HepG2 (cell line): ENCODE data around the gene SH2D3C. TPM values are rescaled to one million over a fixed set of nuclear protein-coding genes. Genes with fewer than 3 reads are reported as not detected.

Source experiments
- ATRX ChIP-seq: sonication (generic); formaldehyde crosslinking; IDR thresholded peaks from 2 replicates; pipeline ENCODE4 v1.4.0; 2020; ENCODE audit warnings: missing genetic modification reagents, borderline replicate concordance
- GATAD2A ChIP-seq: IDR thresholded peaks from 2 replicates; pipeline ENCODE4 v1.6.1; 2016
- GTF3A ChIP-seq: sonication (generic); formaldehyde crosslinking; conservative IDR thresholded peaks from 2 replicates; pipeline ENCODE4 v1.4.0; 2020; ENCODE audit warnings: mild to moderate bottlenecking, missing genetic modification reagents
- JUNB ChIP-seq: sonication (generic); formaldehyde crosslinking; IDR thresholded peaks from 2 replicates; pipeline ENCODE4 v1.8.0; 2022; ENCODE audit warnings: missing genetic modification reagents, mild to moderate bottlenecking, borderline replicate concordance
- NAIF1 ChIP-seq: sonication (generic); formaldehyde crosslinking; IDR thresholded peaks from 2 replicates; pipeline ENCODE4 v1.5.0; 2020; ENCODE audit warnings: mild to moderate bottlenecking, missing genetic modification reagents, borderline replicate concordance
- PAF1 ChIP-seq: IDR thresholded peaks from 2 replicates; pipeline ENCODE4 v1.6.1; 2016; ENCODE audit warnings: missing genetic modification reagents, missing compliant biosample characterization
- PCBP1 ChIP-seq: fragments of 200-400 bp; formaldehyde crosslinking; IDR thresholded peaks from 2 replicates; pipeline ENCODE4 v1.6.1; 2017; ENCODE audit warnings: mild to moderate bottlenecking, low read depth, low read length, borderline replicate concordance
- PHF8 ChIP-seq: sonication (generic); formaldehyde crosslinking; IDR thresholded peaks from 2 replicates; pipeline ENCODE4 v1.5.0; 2020; ENCODE audit warnings: missing genetic modification reagents
- PLSCR1 ChIP-seq: sonication (generic); formaldehyde crosslinking; IDR thresholded peaks from 2 replicates; pipeline ENCODE4 v1.5.0; 2020; ENCODE audit warnings: missing genetic modification reagents, mild to moderate bottlenecking, borderline replicate concordance
- SNAPC2 ChIP-seq: sonication (generic); formaldehyde crosslinking; IDR thresholded peaks from 2 replicates; pipeline ENCODE4 v1.8.1; 2022; ENCODE audit warnings: mild to moderate bottlenecking, missing genetic modification reagents
- ZFP36L1 ChIP-seq: sonication (generic); formaldehyde crosslinking; IDR thresholded peaks from 2 replicates; pipeline ENCODE4 v1.8.0; 2022; ENCODE audit warnings: mild to moderate bottlenecking, missing genetic modification reagents, moderate library complexity
- ZFP41 ChIP-seq: sonication (generic); formaldehyde crosslinking; IDR thresholded peaks from 2 replicates; pipeline ENCODE4 v1.4.0; 2020; ENCODE audit warnings: mild to moderate bottlenecking, missing genetic modification reagents, borderline replicate concordance
- ZNF121 ChIP-seq: sonication (generic); formaldehyde crosslinking; IDR thresholded peaks from 2 replicates; pipeline ENCODE4 v1.5.0; 2020; ENCODE audit warnings: mild to moderate bottlenecking, missing genetic modification reagents
- ZNF205 ChIP-seq: IDR thresholded peaks from 2 replicates; pipeline ENCODE4 v1.6.1; 2018; ENCODE audit warnings: missing biosample characterization, missing genetic modification reagents
- ZNF337 ChIP-seq: sonication (generic); formaldehyde crosslinking; IDR thresholded peaks from 2 replicates; pipeline ENCODE4 v1.5.1; 2020; ENCODE audit warnings: missing genetic modification reagents, low read depth, mild to moderate bottlenecking, borderline replicate concordance
- ZNF570 ChIP-seq: sonication (generic); formaldehyde crosslinking; IDR thresholded peaks from 2 replicates; pipeline ENCODE4 v1.4.0; 2020; ENCODE audit warnings: mild to moderate bottlenecking, missing genetic modification reagents, borderline replicate concordance
- ZNF598 ChIP-seq: sonication (generic); formaldehyde crosslinking; IDR thresholded peaks from 2 replicates; pipeline ENCODE4 v1.5.1; 2020; ENCODE audit warnings: mild to moderate bottlenecking, missing genetic modification reagents, borderline replicate concordance
- ZNF672 ChIP-seq: sonication (generic); formaldehyde crosslinking; IDR thresholded peaks from 2 replicates; pipeline ENCODE4 v1.8.1; 2022; ENCODE audit warnings: missing genetic modification reagents
- polyA plus RNA-seq, 8 experiments: library from polyadenylated mRNA; depleted of rRNA in 3 of 8; stranded (reverse) in 7 of 8; unstranded in 1 of 8; fragments of >200 nt; fragmentation: Illumina TruSeq in 4 of 8; extraction: Trizol in 4 of 8; gene quantifications; 2 replicates each; pipeline versions ENCODE4 v1.2.1 to v1.2.3, GENCODE V29; 2011 to 2016; ENCODE audit warnings: low read depth in 4 of 8, missing spikeins in 1 of 8, mixed read lengths in 1 of 8; ENCODE audit not compliant: insufficient read depth in 1 of 8
- total RNA-seq, 5 experiments: library from RNA; depleted of rRNA; stranded (reverse); fragments of >200 nt; fragmentation: Illumina TruSeq; extraction: Trizol; gene quantifications; 2 replicates each; pipeline ENCODE4 v1.2.3, GENCODE V29; 2016; ENCODE audit warnings: low read depth in 1 of 5
- TF ChIP-seq, protein P1 (sequence below): sonication (generic); formaldehyde crosslinking; IDR thresholded peaks from 2 replicates; pipeline ENCODE4 v1.5.0; 2020; ENCODE audit warnings: mild to moderate bottlenecking, missing genetic modification reagents, borderline replicate concordance
- TF ChIP-seq, protein P2 (sequence below): IDR thresholded peaks from 2 replicates; pipeline ENCODE4 v1.6.1; 2018; ENCODE audit warnings: missing genetic modification reagents, mild to moderate bottlenecking, missing compliant biosample characterization

Gene SH2D3C
- total and polyA plus RNA-seq, 2 of the 13 experiments (the other 11 are each of a cell fraction or from before 2014, with no cell fraction given) = not detected

- TF ChIP-seq, protein P1, sequence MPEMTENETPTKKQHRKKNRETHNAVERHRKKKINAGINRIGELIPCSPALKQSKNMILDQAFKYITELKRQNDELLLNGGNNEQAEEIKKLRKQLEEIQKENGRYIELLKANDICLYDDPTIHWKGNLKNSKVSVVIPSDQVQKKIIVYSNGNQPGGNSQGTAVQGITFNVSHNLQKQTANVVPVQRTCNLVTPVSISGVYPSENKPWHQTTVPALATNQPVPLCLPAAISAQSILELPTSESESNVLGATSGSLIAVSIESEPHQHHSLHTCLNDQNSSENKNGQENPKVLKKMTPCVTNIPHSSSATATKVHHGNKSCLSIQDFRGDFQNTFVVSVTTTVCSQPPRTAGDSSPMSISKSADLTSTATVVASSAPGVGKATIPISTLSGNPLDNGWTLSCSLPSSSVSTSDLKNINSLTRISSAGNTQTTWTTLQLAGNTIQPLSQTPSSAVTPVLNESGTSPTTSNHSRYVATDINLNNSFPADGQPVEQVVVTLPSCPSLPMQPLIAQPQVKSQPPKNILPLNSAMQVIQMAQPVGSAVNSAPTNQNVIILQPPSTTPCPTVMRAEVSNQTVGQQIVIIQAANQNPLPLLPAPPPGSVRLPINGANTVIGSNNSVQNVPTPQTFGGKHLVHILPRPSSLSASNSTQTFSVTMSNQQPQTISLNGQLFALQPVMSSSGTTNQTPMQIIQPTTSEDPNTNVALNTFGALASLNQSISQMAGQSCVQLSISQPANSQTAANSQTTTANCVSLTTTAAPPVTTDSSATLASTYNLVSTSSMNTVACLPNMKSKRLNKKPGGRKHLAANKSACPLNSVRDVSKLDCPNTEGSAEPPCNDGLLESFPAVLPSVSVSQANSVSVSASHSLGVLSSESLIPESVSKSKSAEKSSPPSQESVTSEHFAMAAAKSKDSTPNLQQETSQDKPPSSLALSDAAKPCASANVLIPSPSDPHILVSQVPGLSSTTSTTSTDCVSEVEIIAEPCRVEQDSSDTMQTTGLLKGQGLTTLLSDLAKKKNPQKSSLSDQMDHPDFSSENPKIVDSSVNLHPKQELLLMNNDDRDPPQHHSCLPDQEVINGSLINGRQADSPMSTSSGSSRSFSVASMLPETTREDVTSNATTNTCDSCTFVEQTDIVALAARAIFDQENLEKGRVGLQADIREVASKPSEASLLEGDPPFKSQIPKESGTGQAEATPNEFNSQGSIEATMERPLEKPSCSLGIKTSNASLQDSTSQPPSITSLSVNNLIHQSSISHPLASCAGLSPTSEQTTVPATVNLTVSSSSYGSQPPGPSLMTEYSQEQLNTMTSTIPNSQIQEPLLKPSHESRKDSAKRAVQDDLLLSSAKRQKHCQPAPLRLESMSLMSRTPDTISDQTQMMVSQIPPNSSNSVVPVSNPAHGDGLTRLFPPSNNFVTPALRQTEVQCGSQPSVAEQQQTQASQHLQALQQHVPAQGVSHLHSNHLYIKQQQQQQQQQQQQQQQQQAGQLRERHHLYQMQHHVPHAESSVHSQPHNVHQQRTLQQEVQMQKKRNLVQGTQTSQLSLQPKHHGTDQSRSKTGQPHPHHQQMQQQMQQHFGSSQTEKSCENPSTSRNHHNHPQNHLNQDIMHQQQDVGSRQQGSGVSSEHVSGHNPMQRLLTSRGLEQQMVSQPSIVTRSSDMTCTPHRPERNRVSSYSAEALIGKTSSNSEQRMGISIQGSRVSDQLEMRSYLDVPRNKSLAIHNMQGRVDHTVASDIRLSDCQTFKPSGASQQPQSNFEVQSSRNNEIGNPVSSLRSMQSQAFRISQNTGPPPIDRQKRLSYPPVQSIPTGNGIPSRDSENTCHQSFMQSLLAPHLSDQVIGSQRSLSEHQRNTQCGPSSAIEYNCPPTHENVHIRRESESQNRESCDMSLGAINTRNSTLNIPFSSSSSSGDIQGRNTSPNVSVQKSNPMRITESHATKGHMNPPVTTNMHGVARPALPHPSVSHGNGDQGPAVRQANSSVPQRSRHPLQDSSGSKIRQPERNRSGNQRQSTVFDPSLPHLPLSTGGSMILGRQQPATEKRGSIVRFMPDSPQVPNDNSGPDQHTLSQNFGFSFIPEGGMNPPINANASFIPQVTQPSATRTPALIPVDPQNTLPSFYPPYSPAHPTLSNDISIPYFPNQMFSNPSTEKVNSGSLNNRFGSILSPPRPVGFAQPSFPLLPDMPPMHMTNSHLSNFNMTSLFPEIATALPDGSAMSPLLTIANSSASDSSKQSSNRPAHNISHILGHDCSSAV = no peak
- no peak for TF ChIP-seq PAF1 (CRISPR knock-in tag)
- TF ChIP-seq ZFP41 (CRISPR knock-in tag) = no peak
- TF ChIP-seq ZNF121 (CRISPR knock-in tag) = no peak
- TF ChIP-seq JUNB = no peak
- TF ChIP-seq ZNF672 (CRISPR knock-in tag) = no peak
- TF ChIP-seq ZNF570 (CRISPR knock-in tag) = no peak
- TF ChIP-seq PCBP1 = peak; percentile 79; the same call in 1 of the 2 replicates
- TF ChIP-seq NAIF1 = no peak
- TF ChIP-seq ZNF205 = no peak
- peak; percentile 64; the same call in 1 of the 2 replicates for TF ChIP-seq SNAPC2 (CRISPR knock-in tag)
- TF ChIP-seq ZNF598 (CRISPR knock-in tag) = peak; percentile 61; the same call in 1 of the 2 replicates
- peak; percentile 79 for TF ChIP-seq PHF8 (CRISPR knock-in tag)
- no peak for TF ChIP-seq GTF3A (CRISPR knock-in tag)
- TF ChIP-seq, protein P2, sequence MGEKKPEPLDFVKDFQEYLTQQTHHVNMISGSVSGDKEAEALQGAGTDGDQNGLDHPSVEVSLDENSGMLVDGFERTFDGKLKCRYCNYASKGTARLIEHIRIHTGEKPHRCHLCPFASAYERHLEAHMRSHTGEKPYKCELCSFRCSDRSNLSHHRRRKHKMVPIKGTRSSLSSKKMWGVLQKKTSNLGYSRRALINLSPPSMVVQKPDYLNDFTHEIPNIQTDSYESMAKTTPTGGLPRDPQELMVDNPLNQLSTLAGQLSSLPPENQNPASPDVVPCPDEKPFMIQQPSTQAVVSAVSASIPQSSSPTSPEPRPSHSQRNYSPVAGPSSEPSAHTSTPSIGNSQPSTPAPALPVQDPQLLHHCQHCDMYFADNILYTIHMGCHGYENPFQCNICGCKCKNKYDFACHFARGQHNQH = 0 out of 2 replicates have a peak, but pooled peaks have one; percentile 16
- TF ChIP-seq ATRX (CRISPR knock-in tag) = no peak
- TF ChIP-seq ZFP36L1 (CRISPR knock-in tag) = 0 out of 2 replicates have a peak, but pooled peaks have one; percentile 27
- no peak for TF ChIP-seq PLSCR1
- no peak; the same call in 1 of the 2 replicates for TF ChIP-seq GATAD2A (CRISPR knock-in tag)
- TF ChIP-seq ZNF337 (CRISPR knock-in tag) = no peak
These were observed 7.7 kb upstream of the SH2D3C start, which contains the start of gene CDK9 (continued) for GRCh38 chr9:127785933-127786772.
